Stomach smooth muscle (tissue), 2 donors: Measurements from ENCODE around the gene HLF.

Source experiments
- H3K27ac ChIP-seq: one replicate; pipeline ENCODE4 v1.7.0; 2013; ENCODE audit warnings: mild to moderate bottlenecking, low read length, inconsistent platforms
- H3K27me3 ChIP-seq, 2 donors: one replicate each; pipeline ENCODE4 v1.7.0; 2013; ENCODE audit warnings: low read length in 2 of 2; ENCODE audit not compliant: insufficient read depth in 2 of 2, control insufficient read depth in 1 of 2
- H3K36me3 ChIP-seq, 2 donors: one replicate each; pipeline ENCODE4 v1.7.0; 2013; ENCODE audit warnings: low read length in 2 of 2; ENCODE audit not compliant: control insufficient read depth in 2 of 2, insufficient read depth in 2 of 2
- H3K4me1 ChIP-seq: one replicate; pipeline ENCODE4 v1.7.0; 2013; ENCODE audit warnings: low read length; ENCODE audit not compliant: control insufficient read depth, insufficient read depth
- H3K4me3 ChIP-seq, 2 donors: one replicate each; pipeline ENCODE4 v1.7.0; 2013; ENCODE audit warnings: low read length in 2 of 2
- H3K9ac ChIP-seq, 2 donors: one replicate each; pipeline ENCODE4 v1.7.0; 2013; ENCODE audit warnings: low read length in 2 of 2, mild to moderate bottlenecking in 1 of 2
- H3K9me3 ChIP-seq, 2 donors: one replicate each; pipeline ENCODE4 v1.7.0; 2013; ENCODE audit warnings: low read length in 2 of 2; ENCODE audit not compliant: control insufficient read depth in 2 of 2
- donor health status: healthy.
- donor health status: Pancreatic carcinoma.

The HLF gene

DNA sequence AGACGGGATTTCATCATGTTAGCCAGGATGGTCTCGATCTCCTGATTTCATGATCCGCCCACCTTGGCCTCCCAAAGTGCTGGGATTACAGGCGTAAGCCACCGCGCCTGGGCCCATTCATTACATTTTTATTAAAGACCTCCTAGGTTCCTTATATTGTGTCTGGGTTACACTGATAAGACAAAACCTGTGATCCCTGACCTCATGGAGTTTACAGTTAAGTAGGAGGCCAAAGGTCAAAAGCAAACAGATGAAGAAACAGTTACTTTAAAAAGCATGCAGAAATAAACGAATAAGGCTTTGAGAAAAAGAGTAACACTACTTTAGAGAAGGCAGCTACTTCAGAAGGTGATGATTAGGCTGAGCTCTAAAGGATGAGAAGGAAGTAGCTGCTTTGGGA is 14.9 kb upstream of the HLF start:
- no peaks in the 10 kb centered on the region for H3K36me3 ChIP-seq
- peaks cover 0 to 4% of the 10 kb centered on the region in 2 donors for H3K27me3 ChIP-seq
- H3K27ac ChIP-seq = no peak overlapping the region
- no peaks in the 10 kb centered on the region for H3K9me3 ChIP-seq
- H3K4me1 ChIP-seq = no peaks in the 10 kb centered on the region
- H3K4me3 ChIP-seq = no peak overlapping the region
- no peak overlapping the region for H3K9ac ChIP-seq

DNA sequence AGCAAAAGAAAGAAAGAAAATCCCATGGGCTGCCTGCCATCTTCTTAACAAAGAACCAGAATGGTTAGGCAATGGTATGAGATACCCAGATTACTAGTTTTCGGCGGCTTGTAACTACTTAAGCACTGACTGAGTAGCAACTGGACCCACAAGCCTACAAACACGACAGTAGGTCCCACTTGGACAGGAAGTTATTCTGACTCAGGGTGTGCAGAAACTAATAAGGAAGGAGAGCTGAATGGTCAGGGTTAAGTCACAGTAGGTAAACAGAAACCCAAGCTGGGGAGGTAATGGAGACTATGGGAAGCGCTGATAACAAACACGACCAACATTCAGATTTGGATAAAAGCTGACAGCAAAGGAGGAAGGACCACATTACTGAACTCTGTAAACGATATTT is 10.4 kb upstream of the HLF start:
- no peak overlapping the region for H3K9ac ChIP-seq
- no peak overlapping the region for H3K27ac ChIP-seq
- H3K36me3 ChIP-seq = no peaks in the 10 kb centered on the region
- H3K4me1 ChIP-seq = no peaks in the 10 kb centered on the region
- H3K27me3 ChIP-seq = peaks cover 0 to 3% of the 10 kb centered on the region in 2 donors
- no peak overlapping the region for H3K4me3 ChIP-seq
- H3K9me3 ChIP-seq = no peaks in the 10 kb centered on the region

DNA sequence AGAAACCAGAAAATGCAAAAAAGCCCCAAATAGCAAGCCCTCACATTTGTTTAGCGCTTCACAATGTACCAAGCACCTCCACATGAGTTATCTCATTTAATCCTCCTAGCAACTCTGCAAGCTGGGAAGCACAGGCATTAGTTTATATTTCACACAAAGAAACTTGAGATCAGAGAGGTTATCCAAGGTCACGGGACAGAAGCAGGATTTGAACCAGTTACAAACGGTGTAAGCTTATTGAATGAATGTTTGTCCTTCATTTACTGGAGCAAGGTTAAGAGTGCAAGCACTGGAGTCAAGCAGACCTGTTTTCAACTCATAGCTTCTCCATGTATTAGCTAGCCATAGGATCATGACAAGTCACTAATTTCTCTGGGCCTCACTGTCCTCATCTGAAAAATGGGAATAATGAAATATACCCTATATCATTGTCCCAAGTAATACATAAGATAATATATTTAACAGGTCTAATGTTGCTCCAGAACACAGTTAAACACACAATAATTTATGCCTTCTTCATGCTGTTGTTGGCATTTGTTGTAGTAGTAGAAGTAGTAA is 6.1 kb upstream of the HLF start:
- no peaks in the 10 kb centered on the region for H3K9me3 ChIP-seq
- H3K4me1 ChIP-seq = peaks cover under 1% of the 10 kb centered on the region
- no peak overlapping the region for H3K4me3 ChIP-seq
- H3K9ac ChIP-seq = no peak overlapping the region
- no peaks in the 10 kb centered on the region for H3K27me3 ChIP-seq
- no peaks in the 10 kb centered on the region for H3K36me3 ChIP-seq
- no peak overlapping the region for H3K27ac ChIP-seq

DNA sequence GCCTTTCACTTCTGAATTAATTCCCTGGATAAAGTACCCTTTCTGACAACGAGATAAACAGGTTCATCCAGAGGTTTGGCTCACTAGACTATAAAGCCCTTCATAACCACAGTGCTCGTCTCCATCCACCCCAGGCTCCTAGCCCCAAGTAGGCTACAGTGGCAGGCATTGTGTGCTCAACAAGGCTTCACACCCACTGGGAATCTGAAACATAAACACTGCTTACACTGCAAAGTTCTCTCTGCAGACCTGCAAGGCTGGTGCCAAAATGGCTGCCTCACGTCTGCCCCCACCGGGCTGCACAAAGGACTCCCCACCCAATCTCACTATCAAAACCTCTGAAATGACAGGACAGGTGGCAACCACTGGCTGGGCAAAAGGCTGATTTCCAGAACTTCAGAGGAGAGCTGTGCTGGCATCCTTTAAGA is 5.1 kb upstream of the HLF start:
- no peaks in the 10 kb centered on the region for H3K9me3 ChIP-seq
- no peak overlapping the region for H3K27ac ChIP-seq
- H3K9ac ChIP-seq = no peak overlapping the region
- peaks cover 8% of the 10 kb centered on the region for H3K4me1 ChIP-seq
- H3K27me3 ChIP-seq = no peaks in the 10 kb centered on the region
- no peaks in the 10 kb centered on the region for H3K36me3 ChIP-seq
- no peak overlapping the region for H3K4me3 ChIP-seq

DNA sequence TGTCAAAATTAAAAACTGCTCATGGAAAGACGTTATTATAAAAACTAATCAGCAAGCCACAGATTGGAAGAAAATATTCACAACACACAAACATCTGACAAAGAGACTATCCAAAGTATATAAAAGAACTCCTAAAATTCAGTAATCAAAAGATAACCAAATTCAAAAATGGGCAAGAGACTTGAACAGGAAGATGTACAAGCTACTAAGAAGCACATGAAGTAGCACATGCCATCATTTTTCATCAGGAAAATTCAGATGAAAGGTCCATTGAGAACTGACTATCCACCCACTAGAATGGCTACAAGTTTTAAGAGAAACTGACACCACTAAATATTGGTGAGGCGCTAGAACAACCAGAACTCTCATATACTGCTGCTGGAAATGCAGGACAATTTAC is 3.4 kb upstream of the HLF start:
- peaks cover 8% of the 10 kb centered on the region for H3K4me1 ChIP-seq
- no peak overlapping the region for H3K9ac ChIP-seq
- H3K9me3 ChIP-seq = no peaks in the 10 kb centered on the region
- H3K27me3 ChIP-seq = no peaks in the 10 kb centered on the region
- no peak overlapping the region for H3K4me3 ChIP-seq
- no peaks in the 10 kb centered on the region for H3K36me3 ChIP-seq
- H3K27ac ChIP-seq = no peak overlapping the region

DNA sequence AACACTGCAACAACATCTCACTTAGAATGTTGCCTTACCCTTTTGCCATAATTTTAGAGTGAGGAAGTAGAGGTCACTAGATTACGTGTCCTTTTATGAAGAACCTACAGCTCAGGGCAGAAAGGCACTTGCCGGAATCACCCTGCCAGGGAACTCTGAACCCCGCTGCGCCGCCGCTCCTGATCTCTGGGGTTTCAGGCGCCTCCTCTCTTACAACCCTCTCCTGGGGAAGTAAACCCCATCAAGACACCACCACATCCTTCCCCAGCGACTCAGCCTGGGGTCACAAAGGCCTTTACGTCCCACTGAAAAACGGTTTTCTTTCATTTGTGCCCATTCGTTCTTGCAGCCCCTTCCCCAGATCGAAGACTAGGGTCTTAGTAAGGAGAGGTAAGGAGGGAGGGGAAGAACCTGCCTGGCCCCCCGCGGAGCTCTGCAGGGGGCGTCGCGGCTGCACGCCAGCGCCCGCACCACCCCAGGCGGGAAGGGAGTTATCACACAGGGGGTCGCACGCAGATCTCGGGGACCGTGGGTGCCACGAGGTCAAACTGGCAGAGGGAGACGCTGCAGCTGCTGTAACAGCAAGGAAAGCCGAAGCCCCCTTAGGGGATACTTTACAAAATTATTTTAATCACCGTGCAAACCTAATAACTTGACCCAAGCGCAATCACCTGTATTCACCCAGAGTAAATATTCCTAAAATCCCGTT is 1.0 kb upstream of the HLF start:
- Histone ChIP-seq H3K4me3 (peak overlapping the region; percentile 64 to 81), H3K9ac (peak overlapping the region; percentile 37 to 42), H3K27me3 (no peaks in the 10 kb centered on the region), H3K27ac (no peak overlapping the region), H3K36me3 (no peaks in the 10 kb centered on the region), H3K4me1 (peaks cover 18% of the 10 kb centered on the region), H3K9me3 (no peaks in the 10 kb centered on the region)

DNA sequence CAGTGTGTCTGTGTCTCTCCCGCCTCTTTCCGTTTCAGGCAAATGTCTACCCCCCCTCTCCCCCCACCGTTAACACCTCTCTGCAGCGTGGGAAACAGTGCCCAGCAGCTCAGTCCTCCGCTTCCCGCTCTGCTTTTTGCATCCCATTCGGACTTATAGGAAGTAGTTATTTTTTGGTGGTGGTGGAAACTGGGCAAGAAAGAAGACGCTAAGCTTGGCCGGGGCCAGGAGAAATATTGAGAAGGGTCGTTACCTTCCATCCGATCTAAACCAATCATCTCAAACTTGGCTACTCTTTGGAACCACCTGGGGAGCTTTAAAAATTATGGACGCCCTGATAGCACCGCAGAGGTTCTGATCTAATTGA is 499 bp upstream of the HLF start:
- H3K27me3 ChIP-seq = no peaks in the 10 kb centered on the region
- peak overlapping the region; percentile 64 to 81 for H3K4me3 ChIP-seq
- H3K27ac ChIP-seq = no peak overlapping the region
- H3K9ac ChIP-seq = peak overlapping the region; percentile 37 to 42
- H3K9me3 ChIP-seq = no peaks in the 10 kb centered on the region
- H3K36me3 ChIP-seq = peaks cover 0 to 1% of the 10 kb centered on the region in 2 donors
- H3K4me1 ChIP-seq = peaks cover 24% of the 10 kb centered on the region

DNA sequence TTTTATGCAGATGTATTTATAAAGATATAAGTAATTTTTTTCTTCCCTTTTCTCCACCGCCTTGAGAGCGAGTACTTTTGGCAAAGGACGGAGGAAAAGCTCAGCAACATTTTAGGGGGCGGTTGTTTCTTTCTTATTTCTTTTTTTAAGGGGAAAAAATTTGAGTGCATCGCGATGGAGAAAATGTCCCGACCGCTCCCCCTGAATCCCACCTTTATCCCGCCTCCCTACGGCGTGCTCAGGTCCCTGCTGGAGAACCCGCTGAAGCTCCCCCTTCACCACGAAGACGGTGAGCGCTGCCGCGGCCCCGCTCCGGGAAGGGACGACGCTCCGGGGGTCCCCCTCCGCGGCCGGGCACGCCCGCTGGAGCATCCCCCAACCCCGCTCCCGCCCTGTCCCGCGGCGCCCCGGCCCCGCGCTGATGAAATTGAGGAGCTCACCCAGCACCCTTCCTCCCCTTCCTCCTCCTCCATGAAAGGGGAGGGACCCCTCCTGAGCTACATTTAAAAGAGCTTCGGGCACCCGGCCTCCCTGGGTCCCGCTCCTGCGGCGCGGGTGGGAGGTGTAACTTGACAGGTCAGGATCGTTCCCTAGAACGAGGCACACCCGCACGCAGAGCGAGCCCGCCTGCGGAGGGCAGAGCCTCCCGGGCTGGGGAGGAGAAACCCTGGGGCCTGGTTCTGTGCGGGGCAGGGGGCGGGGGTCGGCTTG is 706 bp downstream of the HLF start:
- no peaks in the 10 kb centered on the region for H3K9me3 ChIP-seq
- peaks cover 0 to 2% of the 10 kb centered on the region in 2 donors for H3K36me3 ChIP-seq
- peak overlapping the region; percentile 71 to 76 for H3K9ac ChIP-seq
- H3K4me1 ChIP-seq = peaks cover 28% of the 10 kb centered on the region
- H3K4me3 ChIP-seq = peak overlapping the region; percentile 62 to 81
- H3K27ac ChIP-seq = peak overlapping the region; percentile 90
- H3K27me3 ChIP-seq = no peaks in the 10 kb centered on the region

DNA sequence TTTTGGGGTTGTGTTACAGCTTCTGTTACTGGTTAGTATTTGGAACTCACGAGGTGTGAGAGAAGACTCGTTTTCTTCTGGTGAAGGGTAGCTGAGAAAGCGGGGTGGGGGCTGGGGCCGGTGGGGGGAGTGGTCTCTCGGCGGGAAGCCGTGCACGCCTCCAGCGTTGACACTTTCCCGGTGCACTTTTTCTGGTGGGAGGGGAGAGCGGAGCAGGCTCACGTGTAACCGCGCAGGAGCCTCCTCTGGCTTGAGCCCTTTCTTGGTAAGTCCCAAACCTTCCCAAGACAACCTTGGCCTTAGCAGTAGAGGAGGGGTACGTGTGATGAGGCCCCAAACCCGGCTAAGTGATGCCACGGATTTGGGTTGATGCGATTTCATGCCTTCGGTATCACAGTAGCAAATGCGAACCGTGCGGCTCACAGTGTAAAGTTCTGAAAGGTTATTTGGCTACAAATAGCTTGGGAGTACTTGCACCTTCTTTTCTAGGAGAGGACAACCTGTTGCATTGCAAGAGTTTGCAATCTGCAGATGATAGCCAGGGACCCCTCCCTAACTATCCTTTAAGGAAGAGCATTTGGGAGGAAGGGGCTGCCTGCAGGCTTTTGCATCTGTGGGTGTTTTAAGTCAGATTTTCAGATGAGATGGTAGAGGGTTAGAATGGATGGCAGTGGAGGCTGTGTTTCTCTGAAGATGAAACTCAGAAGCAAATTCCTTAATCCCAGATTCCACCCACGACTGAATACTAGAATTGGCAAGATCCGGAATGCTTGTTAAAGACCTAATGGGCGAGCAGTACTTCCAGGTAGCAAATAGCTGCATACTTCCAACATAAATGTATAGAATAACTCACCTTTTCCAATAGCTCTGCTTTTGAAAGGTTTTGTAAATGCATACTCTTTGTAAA is 1.5 kb downstream of the HLF start:
- H3K36me3 ChIP-seq = peaks cover 0 to 2% of the 10 kb centered on the region in 2 donors
- H3K4me3 ChIP-seq = peak overlapping the region; percentile 62 to 81
- peak overlapping the region; percentile 90 for H3K27ac ChIP-seq
- peaks cover 31% of the 10 kb centered on the region for H3K4me1 ChIP-seq
- no peaks in the 10 kb centered on the region for H3K27me3 ChIP-seq
- H3K9me3 ChIP-seq = no peaks in the 10 kb centered on the region
- H3K9ac ChIP-seq = peak overlapping the region; percentile 76

DNA sequence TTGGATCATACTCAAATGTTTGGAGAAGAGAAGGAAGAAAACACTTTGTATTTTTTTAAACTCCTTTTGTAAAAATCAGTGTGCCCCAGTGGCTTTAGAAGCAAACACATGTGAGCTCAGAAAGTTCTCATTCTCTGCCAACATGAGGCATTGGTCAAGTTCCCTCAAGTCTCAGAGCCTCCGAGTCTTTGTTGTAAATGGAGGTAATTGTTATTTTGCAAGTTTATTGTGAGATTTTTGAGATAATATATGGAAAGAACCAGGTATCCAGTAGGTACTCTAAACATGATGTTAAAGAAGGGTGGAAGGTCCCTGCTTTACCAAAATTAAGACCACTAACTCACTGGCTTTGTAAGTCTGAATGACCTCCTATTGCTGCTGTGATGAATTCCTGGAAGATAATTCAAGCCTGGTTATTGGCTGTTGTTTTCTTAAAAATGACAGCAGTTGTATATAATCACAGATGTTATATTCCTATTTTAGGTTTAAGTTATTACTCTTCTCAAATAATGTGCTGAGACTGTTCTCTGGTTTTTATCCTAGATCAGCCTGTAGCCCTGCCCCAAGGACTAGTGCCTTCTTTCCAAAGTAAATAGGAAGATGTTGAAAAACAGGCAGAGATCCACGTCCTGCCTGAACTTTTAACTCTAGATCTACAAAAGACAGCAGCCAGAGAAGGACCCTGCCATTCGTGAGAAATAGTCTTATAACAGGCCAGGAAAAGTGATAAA is 2.4 kb downstream of the HLF start:
- H3K4me1 ChIP-seq = peaks cover 39% of the 10 kb centered on the region
- H3K9me3 ChIP-seq = no peaks in the 10 kb centered on the region
- peak overlapping the region; percentile 90 for H3K27ac ChIP-seq
- H3K36me3 ChIP-seq = peaks cover 0 to 2% of the 10 kb centered on the region in 2 donors
- H3K27me3 ChIP-seq = no peaks in the 10 kb centered on the region
- H3K9ac ChIP-seq = peak overlapping the region in 1 of 2 donors; percentile 47
- H3K4me3 ChIP-seq = peak overlapping the region; percentile 62 to 81
